NCI-H187 (cell line): ENCODE data around the gene RBM8A.

Experiments used
- DNase-seq, 2 experiments: peaks; one replicate each; lab custom pipeline; 2025; lab: John Stamatoyannopoulos, UW

Gene RBM8A

DNA sequence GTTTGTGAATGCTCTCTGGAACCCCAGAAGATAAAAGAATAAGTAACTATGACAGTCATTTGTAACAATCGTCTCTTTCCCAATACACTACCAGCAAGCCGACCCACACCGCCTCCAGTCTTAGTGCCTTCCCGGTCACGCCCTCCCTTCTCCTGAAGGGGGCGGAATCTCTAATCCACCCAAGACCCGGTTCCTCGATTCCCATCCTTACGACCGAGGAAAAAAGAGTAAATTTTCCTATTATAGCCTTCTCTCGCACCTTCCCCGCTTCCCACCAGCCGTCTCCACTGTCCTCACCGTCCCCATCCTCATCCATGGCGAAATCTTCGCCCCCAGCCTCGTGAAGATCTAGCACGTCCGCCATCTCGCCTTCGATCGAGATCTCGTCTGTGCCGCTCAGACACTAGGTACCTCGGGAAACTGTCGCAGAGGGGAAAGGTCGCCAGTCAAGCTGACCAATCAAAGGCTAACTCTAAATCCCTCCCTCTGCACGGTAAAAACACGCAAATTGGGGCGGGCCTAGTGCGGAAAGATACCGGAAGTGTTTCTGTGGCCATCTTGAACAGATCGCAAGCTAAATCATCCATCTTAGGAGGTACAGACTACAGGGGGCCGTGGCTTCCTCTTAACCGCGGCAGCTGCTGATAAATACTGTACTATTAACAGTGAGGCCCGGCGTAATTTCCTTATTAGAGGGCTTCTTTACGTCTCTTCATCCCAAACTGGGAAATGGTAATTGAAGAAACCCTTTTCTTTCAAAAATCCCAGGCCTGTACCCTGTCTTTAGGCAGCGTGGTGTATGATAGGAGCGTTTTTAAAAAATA, at the start of gene RBM8A:
Gene RBM8A (minus strand): TSS at position 422 of the 824 bp plus-strand sequence. CDS start 58 bp downstream, at position 364.
- DNase-seq = peak; percentile 98 to 100

- DNase-seq = no peak
Observed at GRCh38 chr1:145977016-145977415, 49.7 kb upstream of the RBM8A start.

DNA sequence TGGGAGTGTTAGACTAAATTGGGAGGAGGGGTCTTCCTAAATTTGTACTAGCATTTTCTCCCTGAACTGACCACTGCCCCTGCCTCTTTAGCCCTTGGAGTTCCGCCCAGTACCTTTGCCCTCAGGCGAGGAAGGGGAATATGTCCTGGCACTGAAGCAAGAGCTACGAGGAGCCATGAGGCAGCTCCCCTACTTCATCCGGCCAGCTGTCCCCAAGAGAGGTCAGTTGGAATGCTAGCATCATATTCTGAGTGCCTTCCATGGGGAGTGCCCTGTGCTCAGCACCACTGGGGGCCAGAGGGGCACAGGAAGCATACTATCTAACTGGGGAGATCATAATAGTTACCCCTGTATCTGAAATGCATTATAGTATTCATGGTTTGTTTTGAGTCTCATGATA, 47.9 kb upstream of the RBM8A start:
- DNase-seq = no peak

DNA sequence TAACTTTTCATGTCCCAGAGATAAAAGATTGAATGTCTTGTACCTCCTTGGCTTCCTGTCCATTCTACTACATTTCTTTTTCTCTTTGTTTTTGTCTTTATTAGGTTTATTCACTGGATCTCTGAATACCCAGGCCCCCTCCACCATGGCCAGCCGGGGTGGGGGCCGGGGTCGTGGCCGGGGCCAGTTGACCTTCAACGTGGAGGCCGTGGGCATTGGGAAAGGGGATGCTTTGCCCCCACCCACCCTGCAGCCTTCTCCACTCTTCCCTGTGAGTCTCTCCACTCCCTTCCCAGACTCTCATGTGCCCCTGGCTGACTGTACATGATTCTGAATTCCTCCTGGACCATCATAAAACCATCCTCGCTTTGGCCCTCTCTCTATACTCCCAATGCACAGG, 47.4 kb upstream of the RBM8A start:
- no peak for DNase-seq

DNA sequence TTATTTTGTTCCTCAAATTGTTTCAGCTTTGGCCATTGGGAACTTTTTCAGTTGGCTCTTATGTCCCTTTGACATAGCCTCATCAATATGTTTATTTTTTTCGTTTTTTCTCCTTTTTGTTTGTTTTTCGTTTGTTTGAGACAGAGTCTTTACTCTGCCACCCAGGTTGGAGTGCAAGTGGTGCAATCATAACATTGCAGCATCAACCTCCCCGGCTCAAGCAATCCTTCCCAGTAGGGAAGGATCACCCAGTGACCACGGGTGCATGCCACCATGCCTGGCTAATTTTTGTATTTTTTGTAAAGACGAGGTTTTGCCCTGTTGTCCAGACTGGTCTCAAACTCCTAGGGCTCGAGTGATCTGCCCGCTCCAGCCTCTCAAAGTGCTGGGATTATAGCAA, 45.3 kb upstream of the RBM8A start:
- DNase-seq = no peak

DNA sequence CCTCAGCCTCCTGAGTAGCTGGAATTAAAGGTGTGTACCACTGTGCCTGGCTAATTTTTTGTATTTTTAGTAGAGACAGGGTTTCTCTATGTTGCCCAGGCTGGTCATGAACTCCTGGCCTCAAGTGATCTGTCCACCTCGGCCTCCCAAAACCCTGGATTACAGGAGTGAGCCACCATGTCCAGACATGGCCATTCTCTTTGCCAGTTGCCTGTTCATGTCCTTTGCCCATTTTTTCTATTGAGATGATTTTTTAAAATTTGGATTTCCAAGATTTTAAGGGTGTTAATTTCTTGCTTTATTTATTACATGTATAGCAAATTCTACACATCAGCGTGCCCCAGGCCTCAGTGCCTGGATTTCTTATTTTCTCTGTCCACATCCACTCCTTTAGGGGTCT, 40.0 kb upstream of the RBM8A start:
- no peak for DNase-seq

GRCh38 chr1:145965119-145965744, 37.9 kb upstream of the RBM8A start:
- no peak for DNase-seq

DNA sequence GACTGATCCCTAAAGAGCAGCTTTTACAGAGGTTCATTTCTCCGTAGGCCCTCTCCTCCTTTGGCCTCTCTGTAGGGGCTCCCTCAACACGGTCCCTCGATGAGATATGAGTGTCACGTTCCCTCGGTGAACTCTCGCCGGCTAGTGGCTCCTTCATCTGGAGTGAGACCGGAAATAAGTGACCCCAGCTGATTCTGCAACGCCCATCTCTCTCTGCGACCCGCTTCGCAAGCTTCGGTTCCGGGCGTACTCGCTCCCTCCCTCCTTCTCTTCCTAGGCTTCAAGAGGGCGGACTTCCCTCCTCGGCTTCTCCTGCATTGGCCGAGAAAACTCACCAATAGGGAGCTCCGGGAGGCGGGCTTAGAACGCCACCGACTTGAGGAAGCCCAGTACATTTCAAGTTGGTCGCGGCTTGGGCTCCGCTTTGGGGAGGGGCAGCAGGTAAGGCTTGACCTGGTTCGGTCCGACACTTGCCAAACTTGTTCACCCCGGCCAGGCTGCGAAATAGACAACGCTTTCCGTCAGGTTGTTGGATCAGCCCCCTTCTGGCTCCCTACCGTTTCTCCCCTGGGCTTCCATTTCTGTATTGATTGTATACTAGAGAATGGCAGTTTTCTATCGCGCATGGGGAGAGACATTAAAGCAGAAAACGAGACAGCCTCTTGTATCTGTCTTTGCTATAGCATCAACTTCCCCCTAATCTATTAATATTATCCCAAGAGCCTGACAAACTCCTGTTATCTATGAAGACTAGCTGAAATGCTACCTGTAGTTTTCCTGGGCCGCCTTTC, 37.2 kb upstream of the RBM8A start, which contains the start of the genes ANKRD34A and POLR3GL:
Gene ANKRD34A (minus strand): TSS at position 248 of the 791 bp plus-strand sequence. CDS start 2,816 bp downstream, outside the sequence.
Gene POLR3GL (plus strand): TSS at position 363 of the 791 bp plus-strand sequence. CDS start 10,176 bp downstream, outside the sequence.
- DNase-seq = peak; percentile 94 to 96

DNA sequence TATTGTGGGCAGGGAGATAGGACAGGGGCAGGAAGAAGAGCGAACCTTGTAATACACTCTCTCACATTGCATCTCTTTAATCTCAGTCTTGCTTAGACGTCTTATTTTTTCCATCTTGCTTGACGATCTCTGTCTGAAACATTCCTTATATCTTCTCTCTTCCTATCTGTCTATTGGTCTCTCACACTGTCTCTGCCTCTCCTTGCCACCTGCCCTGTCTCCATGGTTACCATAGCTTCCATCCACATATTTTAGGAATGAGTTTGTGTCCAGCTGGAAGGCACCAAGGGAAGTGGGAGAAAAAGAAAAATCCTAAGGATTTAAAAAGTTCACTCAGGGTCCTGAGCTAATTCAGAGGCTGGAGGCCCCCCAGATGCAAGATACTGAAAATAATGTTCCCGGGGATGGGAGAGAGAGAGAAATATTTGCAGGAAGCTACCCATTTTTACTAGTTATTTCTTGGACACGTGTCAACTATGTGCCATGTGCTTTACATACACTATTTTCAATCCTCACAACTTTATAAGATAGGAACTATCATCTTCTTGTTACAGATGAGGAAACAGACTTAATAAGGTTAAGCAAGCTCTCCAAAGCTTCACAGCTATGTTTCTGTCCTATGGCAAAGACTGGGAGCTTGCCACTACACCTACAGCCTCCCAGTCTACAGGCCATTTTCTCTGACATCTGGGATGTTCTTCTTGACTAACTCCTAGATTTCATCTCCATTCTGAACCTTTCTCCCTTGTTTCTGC, 36.2 kb upstream of the RBM8A start:
- DNase-seq = peak; percentile 29 to 73

DNA sequence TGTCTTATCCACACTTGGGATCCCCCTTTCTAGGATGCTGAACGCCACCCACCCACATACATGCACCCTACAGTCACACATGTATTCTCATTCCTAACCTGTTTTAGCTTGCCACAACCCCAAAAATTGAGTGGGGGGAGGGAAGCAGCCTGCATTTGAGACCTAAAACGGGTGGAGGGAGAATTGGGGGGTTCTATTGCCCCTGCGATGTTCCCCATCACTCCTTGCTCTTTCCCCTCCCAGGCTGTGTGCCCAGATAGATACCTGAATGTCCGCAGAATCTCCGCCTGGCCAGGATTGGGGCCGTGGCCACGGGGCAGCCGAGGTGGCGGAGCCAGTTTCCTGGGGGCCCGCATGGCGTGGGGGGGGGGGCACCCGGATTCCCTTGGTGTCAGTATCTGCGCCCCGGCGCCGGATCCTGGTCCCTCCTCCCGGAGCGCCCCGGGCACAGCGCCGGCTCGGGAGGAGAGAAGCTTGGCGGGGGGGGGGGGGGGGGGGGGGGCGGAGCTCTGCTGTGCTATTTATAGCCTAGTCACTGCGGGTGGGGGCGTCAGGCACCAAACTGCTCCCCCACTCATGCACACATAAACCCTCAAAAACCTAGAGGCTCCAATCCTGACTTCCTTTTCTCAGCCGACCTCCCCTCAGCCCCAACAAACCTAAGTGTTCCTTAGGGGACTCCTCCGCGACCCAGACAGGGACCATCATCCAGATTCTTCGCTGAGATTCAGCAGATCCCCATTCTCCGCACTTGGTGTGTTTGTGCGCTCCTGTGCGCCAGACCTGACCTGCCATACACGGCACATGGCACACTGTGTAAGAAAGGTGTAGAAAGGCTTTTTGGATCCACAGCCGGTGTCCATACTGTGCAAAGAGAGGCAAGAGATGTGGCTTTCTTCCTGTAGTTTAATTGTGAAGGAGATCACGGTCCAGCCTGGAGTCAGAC, 35.1 kb upstream of the RBM8A start:
- DNase-seq = peak in 1 of 2 experiments; percentile 77

GRCh38 chr1:145961425-145962156, 34.3 kb upstream of the RBM8A start:
- DNase-seq = peak; percentile 41 to 57

- no peak for DNase-seq
Observed at GRCh38 chr1:145961109-145961424, 33.8 kb upstream of the RBM8A start.

- peak; percentile 53 to 66 for DNase-seq
Observed at GRCh38 chr1:145960468-145961108, 33.3 kb upstream of the RBM8A start.

- no peak for DNase-seq
Observed at GRCh38 chr1:145959957-145960467, 32.7 kb upstream of the RBM8A start.

GRCh38 chr1:145959333-145959732, 32.0 kb upstream of the RBM8A start:
- DNase-seq = no peak

GRCh38 chr1:145958734-145959133, 31.4 kb upstream of the RBM8A start:
- DNase-seq = no peak

DNA sequence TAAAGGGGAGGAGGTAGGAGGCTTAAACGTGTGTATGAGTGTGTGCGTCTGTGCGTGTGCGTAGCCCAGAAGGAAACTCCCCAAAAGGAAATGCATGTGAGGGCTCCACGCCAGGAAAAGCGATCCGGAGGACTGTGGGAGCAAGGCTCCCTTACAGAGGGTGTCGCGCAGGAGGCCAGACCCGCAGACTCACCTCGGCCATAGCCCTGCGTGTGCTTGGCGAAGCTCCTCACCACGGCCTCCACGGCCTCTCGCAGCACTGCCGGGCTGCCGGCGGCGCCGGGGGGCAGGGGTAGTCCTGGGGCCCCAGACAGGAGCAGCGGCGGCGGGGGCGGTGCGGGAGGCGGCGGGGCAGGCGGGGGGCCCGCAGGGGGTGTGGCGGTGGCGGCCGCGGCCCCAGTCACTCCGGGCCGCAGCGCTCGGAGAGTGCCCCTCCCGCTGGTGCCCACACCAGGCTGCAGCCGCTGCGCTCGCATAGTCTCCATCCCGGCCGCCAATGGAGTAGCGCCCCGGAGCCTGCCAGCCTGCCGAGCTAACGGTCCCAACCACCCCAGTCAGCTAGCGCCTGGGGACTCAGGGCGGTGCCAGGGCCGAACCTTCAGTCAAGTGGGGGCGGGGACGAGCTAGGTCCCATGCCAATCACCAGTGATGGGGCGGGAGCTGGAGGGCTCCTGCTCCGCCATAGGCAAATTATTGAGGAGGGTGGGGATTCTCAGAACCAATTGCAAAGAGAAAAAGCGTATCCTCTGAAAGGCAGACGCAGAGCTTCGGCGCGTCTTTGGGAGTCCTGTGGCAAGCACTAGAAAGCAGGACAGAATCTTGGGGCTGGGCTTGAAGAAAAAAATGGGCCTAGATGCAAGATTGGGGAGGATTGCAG, 30.4 kb upstream of the RBM8A start, which contains the start of gene LIX1L:
Gene LIX1L (minus strand): TSS at position 575 of the 877 bp plus-strand sequence. CDS start 90 bp downstream, at position 485.
- DNase-seq = peak; percentile 98 to 99
